Duodenal mucosa (tissue), 2 donors: ENCODE data around the gene NCAM1.

Experiments used
- H3K27ac ChIP-seq: one replicate; pipeline ENCODE4 v1.7.0; 2013; ENCODE audit warnings: low read depth, low read length
- H3K27me3 ChIP-seq, 2 donors: one replicate each; pipeline ENCODE4 v1.7.0; 2013; ENCODE audit warnings: low read length in 2 of 2, control low read depth in 1 of 2; ENCODE audit not compliant: insufficient read depth in 2 of 2, control insufficient read depth in 1 of 2
- H3K36me3 ChIP-seq, 2 donors: one replicate each; pipeline ENCODE4 v1.7.0; 2013; ENCODE audit warnings: low read length in 2 of 2, control low read depth in 1 of 2; ENCODE audit not compliant: insufficient read depth in 2 of 2, control insufficient read depth in 1 of 2
- H3K4me1 ChIP-seq, 2 donors: one replicate each; pipeline ENCODE4 v1.7.0; 2013; ENCODE audit warnings: low read length in 2 of 2, control low read depth in 1 of 2; ENCODE audit not compliant: insufficient read depth in 2 of 2, control insufficient read depth in 1 of 2
- H3K4me3 ChIP-seq, 2 donors: one replicate each; pipeline ENCODE4 v1.7.0; 2013; ENCODE audit warnings: low read length in 2 of 2, low read depth in 1 of 2
- H3K9ac ChIP-seq, 2 donors: one replicate each; pipeline ENCODE4 v1.7.0; 2013; ENCODE audit warnings: low read length in 2 of 2, low read depth in 1 of 2
- H3K9me3 ChIP-seq, 2 donors: one replicate each; pipeline ENCODE4 v1.7.0; 2013; ENCODE audit warnings: low read length in 2 of 2, control low read depth in 1 of 2; ENCODE audit not compliant: control insufficient read depth in 1 of 2

NCAM1 gene

GRCh38 chr11:112993808-112994207 lies 32.6 kb downstream of the NCAM1 start:
- H3K4me3 ChIP-seq, result no peak overlapping the region
- no peaks in the 10 kb centered on the region for H3K27me3 ChIP-seq
- no peaks in the 10 kb centered on the region for H3K4me1 ChIP-seq

GRCh38 chr11:112995423-112996090 lies 34.3 kb downstream of the NCAM1 start:
- H3K27me3 ChIP-seq, result no peaks in the 10 kb centered on the region
- no peaks in the 10 kb centered on the region for H3K4me1 ChIP-seq
- no peaks in the 10 kb centered on the region for H3K36me3 ChIP-seq
- H3K9me3 ChIP-seq, result no peaks in the 10 kb centered on the region
- no peak overlapping the region for H3K4me3 ChIP-seq
- no peak overlapping the region for H3K9ac ChIP-seq
- H3K27ac ChIP-seq, result no peak overlapping the region

More at GRCh38 chr11:112993808-112994207, 32.6 kb downstream of the NCAM1 start:
- Histone ChIP-seq H3K9me3 (no peaks in the 10 kb centered on the region), H3K36me3 (no peaks in the 10 kb centered on the region), H3K9ac (no peak overlapping the region), H3K27ac (no peak overlapping the region)

GRCh38 chr11:112996994-112997393 lies 35.8 kb downstream of the NCAM1 start:
- Histone ChIP-seq H3K27ac (no peak overlapping the region), H3K9ac (no peak overlapping the region), H3K9me3 (no peaks in the 10 kb centered on the region), H3K27me3 (no peaks in the 10 kb centered on the region), H3K36me3 (no peaks in the 10 kb centered on the region), H3K4me3 (no peak overlapping the region), H3K4me1 (no peaks in the 10 kb centered on the region)

DNA sequence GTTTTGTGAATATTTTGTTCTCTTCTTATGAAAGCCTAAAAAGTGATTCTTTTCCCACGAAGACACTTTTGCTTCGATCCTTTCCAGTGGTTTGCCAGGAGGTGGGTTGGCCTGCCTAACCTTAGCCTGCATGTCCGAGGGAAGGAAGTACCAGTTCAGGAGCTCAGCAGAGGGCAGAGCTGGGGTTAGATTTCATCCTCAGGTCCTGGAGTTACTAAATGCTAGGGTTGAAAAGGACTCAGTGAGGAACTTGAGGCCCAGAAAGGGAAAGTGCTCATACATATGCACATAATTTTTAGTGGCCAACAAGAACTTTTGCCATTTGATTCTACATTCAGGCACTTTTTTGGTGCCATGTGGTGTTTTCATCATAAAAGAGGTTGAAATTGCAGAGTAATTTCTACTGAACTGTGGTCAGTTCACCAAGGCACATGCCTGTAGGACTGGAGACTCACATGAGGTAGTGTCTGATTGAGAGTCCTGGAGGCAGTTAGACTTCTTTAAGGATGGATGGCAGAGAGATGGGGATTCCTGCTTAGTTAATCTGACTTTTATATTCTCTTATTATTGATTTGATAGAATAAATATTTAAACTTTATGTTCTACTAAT lies 36.7 kb downstream of the NCAM1 start:
- no peak overlapping the region for H3K4me3 ChIP-seq
- no peaks in the 10 kb centered on the region for H3K4me1 ChIP-seq
- H3K9me3 ChIP-seq, result no peaks in the 10 kb centered on the region
- no peaks in the 10 kb centered on the region for H3K36me3 ChIP-seq
- no peaks in the 10 kb centered on the region for H3K27me3 ChIP-seq
- H3K9ac ChIP-seq, result no peak overlapping the region
- H3K27ac ChIP-seq, result no peak overlapping the region

DNA sequence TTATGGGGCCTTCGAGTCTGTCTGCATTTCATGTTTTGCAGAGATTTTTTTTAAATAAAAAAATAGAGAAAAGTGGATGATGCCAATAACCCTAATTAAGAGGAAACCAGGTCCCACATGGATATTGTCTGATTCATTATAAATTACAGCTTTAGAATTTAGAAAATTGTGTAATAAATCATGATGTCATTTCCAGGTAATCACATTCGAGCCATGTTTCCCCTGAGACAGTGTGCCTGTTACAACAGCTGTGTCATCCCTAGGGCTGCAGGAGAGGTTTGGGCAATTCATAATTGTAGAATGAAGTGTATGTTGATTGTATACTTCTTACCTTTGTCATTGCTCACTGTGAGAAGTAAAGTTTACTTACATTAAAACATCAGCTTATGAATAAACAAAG lies 38.3 kb downstream of the NCAM1 start:
- Histone ChIP-seq H3K27ac (no peak overlapping the region), H3K36me3 (no peaks in the 10 kb centered on the region), H3K27me3 (no peaks in the 10 kb centered on the region), H3K9ac (no peak overlapping the region), H3K4me1 (no peaks in the 10 kb centered on the region), H3K9me3 (no peaks in the 10 kb centered on the region), H3K4me3 (no peak overlapping the region)

DNA sequence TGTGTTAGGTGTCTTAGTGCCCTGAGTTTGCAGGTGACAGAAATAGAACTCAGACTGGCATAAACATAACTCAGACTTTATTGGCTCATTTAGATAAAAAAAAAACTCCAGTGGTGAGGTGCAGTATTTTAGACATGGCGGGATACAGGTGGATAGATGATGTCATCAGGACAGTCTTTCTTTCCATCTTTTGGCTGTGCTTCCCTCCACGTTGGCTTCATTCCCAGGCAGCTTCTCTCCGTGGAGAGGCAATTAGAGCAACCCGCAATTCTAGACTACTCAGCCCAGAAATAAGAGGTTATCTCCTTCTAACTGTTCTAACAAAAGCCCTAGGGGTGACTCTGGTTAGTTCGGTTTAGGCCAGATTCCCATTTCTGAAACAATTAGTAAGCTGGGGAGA lies 40.5 kb downstream of the NCAM1 start:
- no peak overlapping the region for H3K4me3 ChIP-seq
- H3K27ac ChIP-seq, result no peak overlapping the region
- H3K36me3 ChIP-seq, result no peaks in the 10 kb centered on the region
- H3K4me1 ChIP-seq, result no peaks in the 10 kb centered on the region
- no peaks in the 10 kb centered on the region for H3K27me3 ChIP-seq
- H3K9ac ChIP-seq, result no peak overlapping the region
- H3K9me3 ChIP-seq, result no peaks in the 10 kb centered on the region

- H3K27me3 ChIP-seq, result no peaks in the 10 kb centered on the region
- H3K36me3 ChIP-seq, result no peaks in the 10 kb centered on the region
- no peak overlapping the region for H3K27ac ChIP-seq
Measured at GRCh38 chr11:113006896-113007445, 45.8 kb downstream of the NCAM1 start.

DNA sequence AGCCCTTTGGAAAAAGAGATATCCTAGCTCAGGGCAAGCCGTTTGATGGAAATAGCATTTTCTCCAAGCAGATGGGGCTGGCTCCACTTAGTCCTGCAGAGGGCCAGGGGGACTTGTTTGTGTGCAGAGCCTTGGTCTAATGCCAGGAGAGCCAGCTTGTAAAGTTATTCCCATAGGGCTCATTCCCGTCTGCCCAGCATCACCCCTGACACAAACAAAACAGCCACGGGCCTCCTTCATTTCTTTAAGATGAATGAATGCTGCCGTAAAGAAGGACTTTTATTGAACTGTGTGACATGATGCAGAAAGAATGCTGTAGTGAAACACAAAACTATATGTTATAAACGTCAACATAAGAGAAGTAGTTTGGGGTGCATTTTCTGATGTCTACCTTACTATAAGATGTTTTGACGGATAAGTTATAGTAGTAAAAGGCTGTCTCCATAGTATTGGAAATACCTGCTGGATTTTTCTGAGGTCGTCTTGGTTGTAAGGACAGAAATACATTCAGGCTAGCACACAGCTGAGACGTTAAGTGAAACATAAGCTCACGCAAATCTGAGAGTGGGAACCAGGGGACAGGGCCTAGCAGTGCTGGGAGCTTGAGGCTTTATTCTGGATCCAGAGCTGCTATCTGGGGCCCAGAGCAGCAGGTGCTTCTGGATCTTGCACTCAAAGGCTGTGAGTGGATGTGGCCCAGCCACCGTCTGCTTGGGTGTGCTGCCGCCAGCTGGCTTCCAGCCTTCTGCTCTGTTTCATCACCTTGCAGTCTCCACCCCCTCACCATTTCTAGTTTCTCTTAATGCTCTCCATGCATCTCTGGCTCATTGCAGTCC lies 53.3 kb downstream of the NCAM1 start:
- Histone ChIP-seq H3K9ac (no peak overlapping the region), H3K27ac (no peak overlapping the region), H3K36me3 (no peaks in the 10 kb centered on the region), H3K4me3 (no peak overlapping the region), H3K27me3 (no peaks in the 10 kb centered on the region), H3K9me3 (no peaks in the 10 kb centered on the region), H3K4me1 (no peaks in the 10 kb centered on the region)

More at GRCh38 chr11:113006896-113007445, 45.8 kb downstream of the NCAM1 start:
- no peak overlapping the region for H3K9ac ChIP-seq
- no peak overlapping the region for H3K4me3 ChIP-seq
- no peaks in the 10 kb centered on the region for H3K9me3 ChIP-seq
- no peaks in the 10 kb centered on the region for H3K4me1 ChIP-seq

DNA sequence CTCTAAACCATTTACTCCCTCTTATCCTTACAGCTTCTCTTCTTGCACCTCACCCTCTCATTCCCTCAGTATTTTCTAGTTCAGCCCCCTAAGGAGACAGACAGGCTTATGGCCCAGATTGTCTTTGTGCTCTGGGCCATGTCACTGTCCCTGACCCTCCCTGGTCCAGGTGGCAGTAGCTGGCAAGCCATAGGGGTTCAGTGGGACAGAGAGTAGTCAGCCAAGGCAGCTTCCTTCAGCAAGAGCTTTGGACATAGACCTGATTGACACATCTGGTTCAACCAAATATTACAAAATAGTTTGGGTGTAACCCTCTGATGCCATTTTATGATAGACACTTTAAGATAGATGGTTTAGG lies 53.9 kb downstream of the NCAM1 start:
- H3K27ac ChIP-seq, result no peak overlapping the region
- no peaks in the 10 kb centered on the region for H3K36me3 ChIP-seq
- H3K27me3 ChIP-seq, result no peaks in the 10 kb centered on the region
- H3K4me3 ChIP-seq, result no peak overlapping the region
- H3K9ac ChIP-seq, result no peak overlapping the region
- H3K4me1 ChIP-seq, result no peaks in the 10 kb centered on the region
- no peaks in the 10 kb centered on the region for H3K9me3 ChIP-seq

DNA sequence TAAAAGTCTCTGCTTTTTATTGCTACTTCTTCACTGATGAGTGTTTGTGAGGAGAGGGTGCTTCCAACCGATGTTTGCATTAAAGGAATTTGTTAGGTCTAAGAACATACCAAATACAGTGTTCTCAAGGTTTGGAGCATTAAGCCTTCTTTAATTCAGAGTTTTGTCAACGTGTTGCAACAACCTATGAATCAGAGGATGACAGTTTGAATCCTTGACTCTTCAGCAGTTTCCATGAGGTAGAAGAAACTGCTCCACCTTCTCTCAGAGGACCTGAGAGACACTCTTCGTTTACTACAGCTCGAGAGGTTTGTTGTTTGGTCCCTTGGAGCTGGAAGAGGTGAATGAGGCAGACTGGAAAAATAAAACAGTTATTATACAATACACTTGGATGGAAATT lies 55.7 kb downstream of the NCAM1 start:
- no peaks in the 10 kb centered on the region for H3K27me3 ChIP-seq
- H3K27ac ChIP-seq, result no peak overlapping the region
- H3K9ac ChIP-seq, result no peak overlapping the region
- no peaks in the 10 kb centered on the region for H3K4me1 ChIP-seq
- H3K4me3 ChIP-seq, result no peak overlapping the region
- H3K9me3 ChIP-seq, result no peaks in the 10 kb centered on the region
- H3K36me3 ChIP-seq, result no peaks in the 10 kb centered on the region
